Renal cortex interstitium (tissue), 15 donors: Measurements from ENCODE around the gene WDR70. TPM values are rescaled to one million over a fixed set of nuclear protein-coding genes. Genes with fewer than 3 reads are reported as not detected.
"Not testable (repeated sequence)": the region's sequence is repeated elsewhere in the genome, so short reads cannot be mapped to it uniquely, and the experiment has no call there.

ENCODE experiments used
- DNase-seq, 11 donors: peaks; one replicate each; pipeline ENCODE4 v3.0.0-alpha.2; 2013; ENCODE audit warnings: low read depth in 9 of 11, low spot score in 4 of 11; ENCODE audit errors: extremely low read depth in 1 of 11
- long read RNA-seq, 16 experiments: transcript quantifications; one replicate each; lab custom pipeline, GENCODE V29; 2026
- polyA plus RNA-seq, 3 donors: library from polyadenylated mRNA; unstranded; fragments of 120-200 nt; gene quantifications; one replicate each; pipeline ENCODE4 v1.2.1, GENCODE V29; 2013; ENCODE audit not compliant: insufficient read length in 3 of 3

Gene WDR70
- 10 to 100 TPM; 47.0 to 56.5 (median 53.3) TPM for polyA plus RNA-seq
- long read RNA-seq, donor 1, partial matches to known transcripts = 0 of 2 reads
- long read RNA-seq, donor 1, other reads (novel, unspliced or antisense) = 0 of 2 reads
- long read RNA-seq, donor 2, partial matches to known transcripts = 0 of 5 reads
- long read RNA-seq, donor 2, other reads (novel, unspliced or antisense) = 0 of 5 reads
- long read RNA-seq, donor 3, partial matches to known transcripts = 0 of 5 reads
- long read RNA-seq, donor 3, other reads (novel, unspliced or antisense) = 0 of 5 reads
- long read RNA-seq, donor 4, partial matches to known transcripts = 0 of 5 reads
- long read RNA-seq, donor 4, other reads (novel, unspliced or antisense) = 0 of 5 reads
- long read RNA-seq, donor 5 = 0 reads
- long read RNA-seq, donor 6, partial matches to known transcripts = 0 of 7 reads
- long read RNA-seq, donor 6, other reads (novel, unspliced or antisense) = 0 of 7 reads
- long read RNA-seq, donor 7, partial matches to known transcripts = 0 of 7 reads
- long read RNA-seq, donor 7, other reads (novel, unspliced or antisense) = 0 of 7 reads
- long read RNA-seq, donor 8 = 0 reads
- long read RNA-seq, donor 9, transcript WDR70-201 (18 exons, 2,983 nt) = major isoform, 8 of 8 reads
- long read RNA-seq, donor 9, partial matches to known transcripts = 0 of 8 reads
- long read RNA-seq, donor 9, other reads (novel, unspliced or antisense) = 0 of 8 reads
- long read RNA-seq, donor 10, partial matches to known transcripts = 0 of 4 reads
- long read RNA-seq, donor 10, other reads (novel, unspliced or antisense) = 0 of 4 reads
- long read RNA-seq, donor 11, partial matches to known transcripts = 0 of 5 reads
- long read RNA-seq, donor 11, other reads (novel, unspliced or antisense) = 0 of 5 reads
- long read RNA-seq, donor 12, partial matches to known transcripts = 0 of 6 reads
- long read RNA-seq, donor 12, other reads (novel, unspliced or antisense) = 0 of 6 reads
- long read RNA-seq, donor 13 = 0 reads
- long read RNA-seq, donor 14, partial matches to known transcripts = 0 of 5 reads
- long read RNA-seq, donor 14, other reads (novel, unspliced or antisense) = 0 of 5 reads
- long read RNA-seq, donor 15, partial matches to known transcripts = 0 of 2 reads
- long read RNA-seq, donor 15, other reads (novel, unspliced or antisense) = 0 of 2 reads
- long read RNA-seq, donor 16, transcript WDR70-201 (18 exons, 2,983 nt) = major isoform, 10 of 16 reads
- long read RNA-seq, donor 16, partial matches to known transcripts = 0 of 16 reads
- long read RNA-seq, donor 16, other reads (novel, unspliced or antisense) = 0 of 16 reads

- peak; percentile 54 to 88 (median 77) for DNase-seq
Observed at GRCh38 chr5:37379100-37379628, at the start of gene WDR70. Gene WDR70, plus strand, starts transcription at chr5:37379318. Its CDS starts 50 bp downstream, at chr5:37379368.

DNA sequence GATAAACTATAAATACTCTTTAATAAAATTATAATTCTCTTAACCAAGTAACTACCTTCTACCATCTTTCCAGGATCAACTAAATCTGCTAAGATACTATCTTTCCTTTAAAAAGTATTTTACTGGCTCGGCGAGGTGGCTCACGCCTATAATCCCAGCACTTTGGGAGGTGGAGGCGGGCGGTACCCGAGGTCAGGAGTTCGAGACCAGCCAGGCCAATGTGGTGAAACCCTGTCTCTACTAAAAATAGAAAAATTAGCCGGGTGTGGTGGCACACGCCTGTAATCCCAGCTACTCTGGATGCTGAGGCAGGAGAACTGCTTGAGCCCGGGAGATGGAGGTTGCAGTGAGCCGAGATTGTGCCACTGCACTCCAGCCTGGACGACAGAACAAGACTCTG lies 44.4 kb upstream of the WDR70 start:
- DNase-seq = not testable (repeated sequence)

GRCh38 chr5:37342741-37343140 lies 36.4 kb upstream of the WDR70 start:
- DNase-seq = not testable (repeated sequence)

- DNase-seq = no peak
Observed at GRCh38 chr5:37355161-37355560, 24.0 kb upstream of the WDR70 start.

DNA sequence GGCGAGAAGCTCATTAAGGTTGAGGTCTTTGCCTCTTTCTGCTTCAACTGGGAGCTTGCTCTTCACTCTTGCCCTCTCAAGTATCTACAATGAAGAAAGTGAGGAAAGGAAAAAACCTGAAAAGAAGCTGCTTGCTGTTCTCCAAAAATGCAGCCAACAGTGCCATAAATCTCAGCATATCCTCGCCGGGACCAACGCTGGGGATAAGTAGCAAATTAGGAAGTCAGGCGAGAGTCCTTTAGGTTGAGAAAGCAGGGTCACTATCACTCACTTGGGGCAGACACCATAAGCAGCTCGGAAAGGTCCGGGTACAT lies 8.6 kb upstream of the WDR70 start:
- peak in 1 of 11 donors; percentile 6 for DNase-seq

DNA sequence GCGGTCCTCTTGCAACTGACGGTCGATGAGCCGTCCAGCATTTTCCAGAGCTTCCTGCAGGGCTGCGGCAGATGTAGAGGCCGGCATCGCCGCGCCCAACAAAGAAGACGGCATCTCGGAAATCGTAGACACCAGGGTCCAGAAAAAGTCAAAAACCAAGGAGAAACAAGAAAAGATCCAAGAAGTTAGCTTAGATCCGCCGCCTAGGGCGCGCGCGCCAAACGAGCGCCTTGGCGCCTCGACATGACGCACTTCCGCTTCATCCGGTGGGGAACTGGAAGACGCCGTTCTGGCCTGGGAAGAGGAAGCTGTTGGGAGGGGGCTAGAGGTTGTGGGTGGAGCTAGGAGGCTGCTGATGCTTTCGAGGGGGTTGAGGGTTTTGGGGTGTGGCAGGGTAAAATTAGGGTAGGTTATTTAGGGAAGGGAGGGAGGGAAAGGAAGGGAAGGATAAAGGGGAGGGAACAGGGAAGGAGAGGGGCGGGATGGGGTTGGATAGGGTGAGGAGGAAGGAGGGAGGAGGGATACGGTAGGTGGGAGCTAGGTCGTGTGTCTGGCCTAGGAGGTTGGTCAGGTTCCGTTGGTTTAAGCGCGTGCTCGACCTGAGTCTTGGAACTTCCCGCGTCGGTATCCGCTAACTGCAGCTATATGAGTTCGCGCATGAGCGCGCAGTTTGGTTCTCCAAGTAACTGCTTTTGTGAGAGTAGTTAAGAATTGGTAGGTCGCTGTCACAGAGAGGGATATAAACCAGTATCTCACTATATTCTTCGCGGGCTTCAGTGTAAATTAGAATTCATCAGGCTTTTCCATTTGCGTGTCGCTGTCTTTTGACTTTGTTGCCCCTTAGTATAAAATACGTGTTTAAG lies 8.0 kb upstream of the WDR70 start, which contains the start of gene NUP155:
NUP155 (minus strand) TSS at position 243 of the 863 bp plus-strand sequence; CDS start at position 114, 129 bp downstream.
- DNase-seq = peak; percentile 85 to 97 (median 91)

DNA sequence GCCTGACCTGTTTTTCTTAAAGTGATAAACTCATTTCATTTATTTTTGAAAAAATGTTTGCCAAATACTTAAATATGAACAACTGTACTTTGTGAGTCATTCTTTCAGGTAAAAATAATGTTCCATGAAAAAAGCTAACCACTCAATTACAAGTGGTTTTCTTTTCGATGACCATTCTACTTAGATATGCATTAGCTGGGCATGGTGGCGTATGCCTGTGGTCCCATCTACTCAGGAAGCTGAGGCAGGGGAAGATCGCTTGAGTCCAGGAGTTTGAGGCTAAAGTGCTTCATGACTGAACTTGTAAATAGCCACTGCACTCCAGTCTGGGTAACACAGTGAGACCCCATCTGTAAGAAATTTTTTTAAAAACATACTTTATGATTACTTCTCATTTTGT lies 4.0 kb upstream of the WDR70 start:
- no peak for DNase-seq

DNA sequence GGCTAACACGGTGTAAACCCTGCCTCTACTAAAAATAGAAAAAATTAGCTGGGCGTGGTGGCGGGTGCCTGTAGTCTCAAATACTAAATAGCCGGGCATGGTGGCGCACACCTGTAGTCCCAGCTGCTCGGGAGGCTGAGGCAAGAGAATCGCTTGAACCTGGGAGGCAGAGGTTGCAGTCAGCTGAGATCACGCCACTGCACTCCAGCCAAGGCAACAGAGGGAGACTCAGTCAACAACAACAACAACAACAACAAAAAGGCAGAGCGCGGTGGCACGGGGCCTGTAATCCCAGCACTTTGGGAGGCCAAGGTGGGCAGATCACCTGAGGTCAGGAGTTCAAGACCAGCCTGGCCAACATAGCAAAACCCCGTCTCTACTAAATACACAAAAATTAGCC lies 1.1 kb upstream of the WDR70 start:
- DNase-seq = not testable (repeated sequence)

GRCh38 chr5:37391591-37391990 lies 12.5 kb downstream of the WDR70 start:
- no peak for DNase-seq

- no peak for DNase-seq
Observed at GRCh38 chr5:37396352-37396751, 17.2 kb downstream of the WDR70 start.

DNA sequence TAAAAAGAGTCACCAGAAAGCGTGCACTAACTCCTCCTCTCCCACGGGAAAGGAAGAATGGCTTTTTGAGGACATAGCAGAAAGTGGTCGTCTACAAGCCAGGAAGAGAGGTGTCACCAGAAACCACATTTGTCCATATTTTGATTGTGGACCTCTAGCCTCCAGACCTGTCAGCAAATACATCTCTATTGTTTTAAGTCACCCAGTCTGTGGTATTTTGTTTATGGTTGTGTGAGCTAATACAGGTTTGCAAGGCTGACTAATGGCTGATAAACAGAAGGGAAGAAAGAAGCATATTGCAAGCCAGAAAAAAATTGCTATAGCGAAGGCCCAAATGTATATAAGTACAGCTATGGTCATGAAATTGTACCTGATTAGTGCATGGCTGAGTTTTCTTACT lies 21.4 kb downstream of the WDR70 start:
- no peak for DNase-seq

DNA sequence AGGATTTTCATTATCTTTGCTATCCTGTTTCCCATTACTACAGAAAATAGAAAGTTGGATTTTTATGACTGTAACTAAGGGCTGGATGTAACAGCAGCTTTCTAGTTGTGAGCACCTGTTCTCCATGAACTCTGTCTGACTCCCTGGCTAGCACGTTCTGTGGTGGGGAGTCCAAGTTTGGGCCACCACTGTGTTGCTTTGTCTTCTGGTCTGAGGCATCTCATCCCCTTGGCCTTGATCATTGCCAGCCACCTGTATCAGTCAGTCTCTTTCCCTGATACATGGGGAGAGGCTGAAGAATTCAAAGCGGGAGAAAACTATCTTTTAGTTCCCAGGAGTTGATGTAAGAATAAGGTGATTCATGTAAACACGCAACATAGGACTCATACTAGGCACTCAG lies 33.4 kb downstream of the WDR70 start:
- DNase-seq = no peak

DNA sequence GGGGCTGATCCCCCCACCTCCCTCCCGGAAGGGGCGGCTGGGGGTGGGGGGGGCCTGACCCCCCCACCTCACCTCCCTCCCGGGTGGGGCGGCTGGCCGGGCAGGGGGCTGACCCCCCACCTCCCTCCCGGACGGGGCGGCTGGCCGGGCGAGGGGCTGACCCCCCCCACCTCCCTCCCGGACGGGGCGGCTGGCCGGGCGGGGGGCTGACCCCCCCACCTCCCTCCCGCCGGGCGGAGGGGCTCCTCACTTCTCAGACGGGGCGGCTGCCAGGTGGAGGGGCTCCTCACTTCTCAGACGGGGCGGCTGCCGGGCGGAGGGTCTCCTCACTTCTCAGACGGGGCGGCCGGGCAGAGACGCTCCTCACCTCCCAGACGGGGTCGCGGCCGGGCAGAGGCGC lies 36.3 kb downstream of the WDR70 start:
- not testable (repeated sequence) for DNase-seq

- DNase-seq = no peak
Observed at GRCh38 chr5:37417347-37417746, 38.2 kb downstream of the WDR70 start.

DNA sequence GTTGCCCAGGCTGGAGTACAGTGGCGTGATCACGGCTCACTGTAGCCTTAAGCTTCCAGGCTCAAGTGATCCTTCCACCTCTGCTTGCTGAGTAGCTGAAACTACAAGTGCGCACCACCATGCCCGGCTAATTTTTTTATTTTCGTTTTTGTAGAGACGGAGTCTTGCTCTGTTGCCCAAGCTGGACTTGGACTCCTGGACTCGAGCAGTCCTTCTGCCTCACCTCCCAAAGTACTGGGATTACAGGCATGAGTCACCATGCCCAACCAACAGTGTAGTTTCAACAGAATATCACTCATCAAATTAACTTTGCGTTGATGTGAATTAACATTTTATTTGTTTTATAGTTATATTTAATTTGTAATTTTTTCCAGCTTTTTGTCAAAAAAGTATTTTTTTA lies 45.3 kb downstream of the WDR70 start:
- no peak for DNase-seq

- no peak for DNase-seq
Observed at GRCh38 chr5:37428044-37428443, 48.9 kb downstream of the WDR70 start.

GRCh38 chr5:37435261-37435660 lies 56.1 kb downstream of the WDR70 start:
- DNase-seq = no peak
